ENCODE results near the gene C1orf174.

Gene C1orf174

GRCh38 chr1:3899754-3900149 is 320 bp downstream of the C1orf174 start:
- TF ChIP-seq CSRNP3 (CRISPR knock-in tag; IDR thresholded peaks at IDR 0.05) (no peak), SNAI2 (CRISPR knock-in tag; IDR thresholded peaks at IDR 0.05) (no peak), ZNF565 (CRISPR knock-in tag; conservative IDR thresholded peaks at IDR 0.05; ENCODE audit: low read depth) (no peak), ISL1 (CRISPR knock-in tag; IDR thresholded peaks at IDR 0.05) (no peak)
- TF ChIP-seq, protein P1, sequence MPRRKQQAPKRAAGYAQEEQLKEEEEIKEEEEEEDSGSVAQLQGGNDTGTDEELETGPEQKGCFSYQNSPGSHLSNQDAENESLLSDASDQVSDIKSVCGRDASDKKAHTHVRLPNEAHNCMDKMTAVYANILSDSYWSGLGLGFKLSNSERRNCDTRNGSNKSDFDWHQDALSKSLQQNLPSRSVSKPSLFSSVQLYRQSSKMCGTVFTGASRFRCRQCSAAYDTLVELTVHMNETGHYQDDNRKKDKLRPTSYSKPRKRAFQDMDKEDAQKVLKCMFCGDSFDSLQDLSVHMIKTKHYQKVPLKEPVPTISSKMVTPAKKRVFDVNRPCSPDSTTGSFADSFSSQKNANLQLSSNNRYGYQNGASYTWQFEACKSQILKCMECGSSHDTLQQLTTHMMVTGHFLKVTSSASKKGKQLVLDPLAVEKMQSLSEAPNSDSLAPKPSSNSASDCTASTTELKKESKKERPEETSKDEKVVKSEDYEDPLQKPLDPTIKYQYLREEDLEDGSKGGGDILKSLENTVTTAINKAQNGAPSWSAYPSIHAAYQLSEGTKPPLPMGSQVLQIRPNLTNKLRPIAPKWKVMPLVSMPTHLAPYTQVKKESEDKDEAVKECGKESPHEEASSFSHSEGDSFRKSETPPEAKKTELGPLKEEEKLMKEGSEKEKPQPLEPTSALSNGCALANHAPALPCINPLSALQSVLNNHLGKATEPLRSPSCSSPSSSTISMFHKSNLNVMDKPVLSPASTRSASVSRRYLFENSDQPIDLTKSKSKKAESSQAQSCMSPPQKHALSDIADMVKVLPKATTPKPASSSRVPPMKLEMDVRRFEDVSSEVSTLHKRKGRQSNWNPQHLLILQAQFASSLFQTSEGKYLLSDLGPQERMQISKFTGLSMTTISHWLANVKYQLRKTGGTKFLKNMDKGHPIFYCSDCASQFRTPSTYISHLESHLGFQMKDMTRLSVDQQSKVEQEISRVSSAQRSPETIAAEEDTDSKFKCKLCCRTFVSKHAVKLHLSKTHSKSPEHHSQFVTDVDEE (CRISPR knock-in tag; IDR thresholded peaks at IDR 0.05) = no peak
- no peak for ATAC-seq

DNA sequence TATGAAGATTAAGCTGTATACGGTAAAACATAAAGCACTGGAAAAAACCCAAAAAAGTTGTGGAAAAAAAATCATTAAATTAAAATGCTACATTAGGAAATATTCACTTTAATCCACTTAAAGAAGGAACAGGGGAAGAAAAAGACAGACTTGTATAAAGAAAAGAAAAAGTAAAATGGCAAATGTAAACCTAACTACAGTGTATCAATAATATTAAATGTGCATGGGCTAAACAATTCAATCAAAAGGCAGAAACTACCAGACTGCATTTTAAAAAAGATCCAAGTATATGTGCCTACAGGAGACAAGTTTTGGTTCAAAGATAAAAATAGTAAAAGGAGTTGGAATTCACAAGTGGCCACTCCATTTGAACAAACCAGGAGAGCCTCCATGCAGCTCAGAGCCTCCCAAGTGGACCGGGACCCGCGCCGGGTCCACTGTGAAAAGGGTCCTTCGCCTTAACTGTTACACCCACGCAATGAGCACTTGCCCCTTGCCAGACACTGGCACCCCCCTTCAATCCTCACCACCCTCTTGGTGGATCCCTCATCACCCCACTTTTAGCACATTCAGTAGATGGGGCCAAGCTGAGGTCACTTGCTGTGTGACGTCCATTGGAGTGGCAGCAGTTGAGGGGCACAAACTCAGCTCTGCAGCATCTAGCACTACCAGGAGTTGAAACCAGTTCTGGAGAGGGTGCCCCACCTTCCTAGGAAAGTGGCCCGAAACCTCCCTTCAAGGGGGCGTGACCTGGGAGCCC is 898 bp downstream of the C1orf174 start:
- TF ChIP-seq CREB5 (CRISPR knock-in tag; IDR thresholded peaks at IDR 0.05; ENCODE audit: low read depth) (no peak), ZFP30 (CRISPR knock-in tag; IDR thresholded peaks at IDR 0.05) (no peak), ARNTL (CRISPR knock-in tag; IDR thresholded peaks at IDR 0.05; ENCODE audit: borderline replicate concordance, low read depth) (no peak), ZC3H10 (CRISPR knock-in tag; IDR thresholded peaks at IDR 0.05) (no peak), TCF4 (CRISPR knock-in tag; IDR thresholded peaks at IDR 0.05; ENCODE audit: borderline replicate concordance) (no peak), ZNF8 (CRISPR knock-in tag; IDR thresholded peaks at IDR 0.05) (no peak), ZFP3 (CRISPR knock-in tag; IDR thresholded peaks at IDR 0.05) (no peak), ZNF565 (CRISPR knock-in tag; conservative IDR thresholded peaks at IDR 0.05; ENCODE audit: low read depth) (no peak), SNAI2 (CRISPR knock-in tag; IDR thresholded peaks at IDR 0.05) (no peak), ESRRG (CRISPR knock-in tag; IDR thresholded peaks at IDR 0.05) (no peak), ZNF70 (CRISPR knock-in tag; IDR thresholded peaks at IDR 0.05) (no peak), BACH2 (CRISPR knock-in tag; IDR thresholded peaks at IDR 0.05; ENCODE audit: borderline replicate concordance) (no peak), PPARA (CRISPR knock-in tag; IDR thresholded peaks at IDR 0.05; ENCODE audit: borderline replicate concordance) (no peak)
- ATAC-seq = no peak

GRCh38 chr1:3898475-3898735 is 1.7 kb downstream of the C1orf174 start:
- TF ChIP-seq CREB5 (CRISPR knock-in tag; IDR thresholded peaks at IDR 0.05; ENCODE audit: low read depth) = no peak
- TF ChIP-seq ARNTL (CRISPR knock-in tag; IDR thresholded peaks at IDR 0.05; ENCODE audit: borderline replicate concordance, low read depth) = no peak
- TF ChIP-seq PPARA (CRISPR knock-in tag; IDR thresholded peaks at IDR 0.05; ENCODE audit: borderline replicate concordance) = no peak
- TF ChIP-seq RARB (CRISPR knock-in tag; IDR thresholded peaks at IDR 0.05) = no peak
- TF ChIP-seq ZFP30 (CRISPR knock-in tag; IDR thresholded peaks at IDR 0.05) = no peak
- TF ChIP-seq, protein P1 (CRISPR knock-in tag; IDR thresholded peaks at IDR 0.05) = no peak
- no peak for TF ChIP-seq ZNF70 (CRISPR knock-in tag; IDR thresholded peaks at IDR 0.05)
- TF ChIP-seq CSDC2 (CRISPR knock-in tag; IDR thresholded peaks at IDR 0.05) = no peak
- TF ChIP-seq ZNF8 (CRISPR knock-in tag; IDR thresholded peaks at IDR 0.05) = no peak
- TF ChIP-seq, protein P2, sequence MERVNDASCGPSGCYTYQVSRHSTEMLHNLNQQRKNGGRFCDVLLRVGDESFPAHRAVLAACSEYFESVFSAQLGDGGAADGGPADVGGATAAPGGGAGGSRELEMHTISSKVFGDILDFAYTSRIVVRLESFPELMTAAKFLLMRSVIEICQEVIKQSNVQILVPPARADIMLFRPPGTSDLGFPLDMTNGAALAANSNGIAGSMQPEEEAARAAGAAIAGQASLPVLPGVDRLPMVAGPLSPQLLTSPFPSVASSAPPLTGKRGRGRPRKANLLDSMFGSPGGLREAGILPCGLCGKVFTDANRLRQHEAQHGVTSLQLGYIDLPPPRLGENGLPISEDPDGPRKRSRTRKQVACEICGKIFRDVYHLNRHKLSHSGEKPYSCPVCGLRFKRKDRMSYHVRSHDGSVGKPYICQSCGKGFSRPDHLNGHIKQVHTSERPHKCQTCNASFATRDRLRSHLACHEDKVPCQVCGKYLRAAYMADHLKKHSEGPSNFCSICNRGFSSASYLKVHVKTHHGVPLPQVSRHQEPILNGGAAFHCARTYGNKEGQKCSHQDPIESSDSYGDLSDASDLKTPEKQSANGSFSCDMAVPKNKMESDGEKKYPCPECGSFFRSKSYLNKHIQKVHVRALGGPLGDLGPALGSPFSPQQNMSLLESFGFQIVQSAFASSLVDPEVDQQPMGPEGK (CRISPR knock-in tag; IDR thresholded peaks at IDR 0.05; ENCODE audit: borderline replicate concordance) = no peak
- TF ChIP-seq, protein P3, sequence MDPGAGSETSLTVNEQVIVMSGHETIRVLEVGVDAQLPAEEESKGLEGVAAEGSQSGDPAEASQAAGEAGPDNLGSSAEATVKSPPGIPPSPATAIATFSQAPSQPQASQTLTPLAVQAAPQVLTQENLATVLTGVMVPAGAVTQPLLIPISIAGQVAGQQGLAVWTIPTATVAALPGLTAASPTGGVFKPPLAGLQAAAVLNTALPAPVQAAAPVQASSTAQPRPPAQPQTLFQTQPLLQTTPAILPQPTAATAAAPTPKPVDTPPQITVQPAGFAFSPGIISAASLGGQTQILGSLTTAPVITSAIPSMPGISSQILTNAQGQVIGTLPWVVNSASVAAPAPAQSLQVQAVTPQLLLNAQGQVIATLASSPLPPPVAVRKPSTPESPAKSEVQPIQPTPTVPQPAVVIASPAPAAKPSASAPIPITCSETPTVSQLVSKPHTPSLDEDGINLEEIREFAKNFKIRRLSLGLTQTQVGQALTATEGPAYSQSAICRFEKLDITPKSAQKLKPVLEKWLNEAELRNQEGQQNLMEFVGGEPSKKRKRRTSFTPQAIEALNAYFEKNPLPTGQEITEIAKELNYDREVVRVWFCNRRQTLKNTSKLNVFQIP (CRISPR knock-in tag; IDR thresholded peaks at IDR 0.05; ENCODE audit: borderline replicate concordance, low read depth) = no peak
- no peak for TF ChIP-seq ZC3H10 (CRISPR knock-in tag; IDR thresholded peaks at IDR 0.05)
- TF ChIP-seq GLIS3 (CRISPR knock-in tag; IDR thresholded peaks at IDR 0.05) = no peak
- ATAC-seq = no peak
